HG03135 (cell line): ENCODE results near the gene PXN.

Experiments
- ATAC-seq: cut with Tn5 transposase; IDR thresholded peaks from one replicate; pipeline ENCODE4 v1.9.1; 2021; ENCODE audit warnings: mild to moderate bottlenecking, moderate library complexity; ENCODE audit not compliant: unreplicated experiment

Gene PXN

GRCh38 chr12:120181991-120182631, 83.4 kb downstream of the PXN start:
- ATAC-seq, result no peak

GRCh38 chr12:120180975-120181374, 84.6 kb downstream of the PXN start:
- ATAC-seq, result no peak

GRCh38 chr12:120175537-120175936, 90.0 kb downstream of the PXN start:
- no peak for ATAC-seq

- no peak for ATAC-seq
These were observed 90.5 kb downstream of the PXN start for GRCh38 chr12:120175062-120175461.

GRCh38 chr12:120172053-120172452, 93.5 kb downstream of the PXN start:
- no peak for ATAC-seq

- no peak for ATAC-seq
These were observed 94.9 kb downstream of the PXN start for GRCh38 chr12:120170631-120171030.

- no peak for ATAC-seq
These were observed 95.6 kb downstream of the PXN start for GRCh38 chr12:120169946-120170345.

- ATAC-seq, result no peak
These were observed 97.2 kb downstream of the PXN start for GRCh38 chr12:120168337-120168736.

- ATAC-seq, result no peak
These were observed 97.9 kb downstream of the PXN start for GRCh38 chr12:120167529-120168095.

GRCh38 chr12:120164293-120164692, 101.2 kb downstream of the PXN start:
- ATAC-seq, result no peak

GRCh38 chr12:120162763-120163162, 102.8 kb downstream of the PXN start:
- ATAC-seq, result no peak

- no peak for ATAC-seq
These were observed 103.7 kb downstream of the PXN start for GRCh38 chr12:120161852-120162251.
